Motor neuron (in vitro differentiated cells): ENCODE data around the gene GRIK3. TPM values are rescaled to one million over a fixed set of nuclear protein-coding genes. Genes with fewer than 3 reads are reported as not detected.

ENCODE experiments used
- ATAC-seq, 8 experiments: fragments of 200-7000 bp; cut with Tn5 transposase; replicated peaks in 6 of 8; 2 replicates each; pipeline ENCODE4 v1.8.0; 2021; ENCODE audit warnings: mild to moderate bottlenecking in 8 of 8, moderate library complexity in 8 of 8
- H3K27ac ChIP-seq, 2 donors: fragments of 250-450 bp; sonication (Bioruptor Pico); 2 replicates each; pipeline ENCODE4 v1.9.0; 2021; ENCODE audit warnings: antibody characterized with exemption in 2 of 2, mild to moderate bottlenecking in 2 of 2, moderate library complexity in 1 of 2
- H3K4me1 ChIP-seq, 2 donors: fragments of 250-450 bp; sonication (Bioruptor Pico); replicated peaks in 1 of 2; 2 replicates each; pipeline ENCODE4 v1.6.1; 2021; ENCODE audit warnings: antibody characterized with exemption in 2 of 2, mild to moderate bottlenecking in 2 of 2, moderate library complexity in 1 of 2
- H3K4me3 ChIP-seq, 5 donors: fragments of 250-450 bp; sonication (Bioruptor Pico); 2 replicates each; pipeline ENCODE4 v1.9.0; 2021; ENCODE audit warnings: antibody characterized with exemption in 5 of 5, mild to moderate bottlenecking in 5 of 5, moderate library complexity in 4 of 5
- WGBS, 10 experiments: fragments of 450-650 bp; shearing (Covaris generic); methylation state at CpG; one replicate each; pipeline ENCODE4 v1.0.0; 2022; 5-methylcytosine and 5-hydroxymethylcytosine counted together
- in situ Hi-C, 9 experiments: fragments of 400-800 bp; cut with MboI; loops; one replicate each; pipeline ENCODE4 v1.15.0; 2021; ENCODE audit warnings: low sequenced_read_pairs in 9 of 9, low pct_unique_long_range_greater_than_20kb in 2 of 9; ENCODE audit not compliant: unreplicated experiment in 9 of 9
- total RNA-seq, 8 experiments: library from RNA; unstranded; fragments of 300-600 nt; gene quantifications; 2 replicates each; pipeline versions ENCODE4 v1.2.3 to v1.2.4, GENCODE V29; 2022

Gene GRIK3
- total RNA-seq, 8 experiments from 2014 or later, result 0.73 to 21.1 (median 11.9) TPM

DNA sequence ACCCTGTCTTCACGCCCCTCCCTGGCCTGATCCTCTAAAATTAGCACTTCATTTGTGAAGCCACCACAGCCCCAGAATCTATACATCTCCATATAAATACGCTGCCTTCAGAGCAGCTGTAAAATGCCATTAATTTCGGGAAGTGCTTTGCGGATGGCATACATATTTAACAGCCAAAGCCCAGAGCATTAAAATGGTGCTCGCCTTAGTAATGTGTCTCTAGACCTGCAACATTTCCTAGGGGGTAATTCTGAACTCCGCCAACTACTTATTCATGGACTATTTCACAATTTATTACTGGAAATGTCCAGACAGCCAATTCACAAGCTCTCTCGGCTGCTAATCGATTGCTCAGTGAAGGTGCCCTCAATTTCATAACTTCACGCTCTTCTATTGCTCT is 189.4 kb downstream of the GRIK3 start:
- Histone ChIP-seq H3K27ac (no peak overlapping the region), H3K4me1 (peaks cover 67 to 79% of the 10 kb centered on the region in 2 donors), H3K4me3 (no peak overlapping the region)
- in situ Hi-C loops, result no loop called here
- 15 to 80% (median 36%) methylated on average over 2 to 9 of the region's 9 CpGs; no CpG with 5 or more reads in 2 of the 10 experiments for WGBS, 10 experiments
- ATAC-seq, result peak; percentile 42 to 80 (median 48)

DNA sequence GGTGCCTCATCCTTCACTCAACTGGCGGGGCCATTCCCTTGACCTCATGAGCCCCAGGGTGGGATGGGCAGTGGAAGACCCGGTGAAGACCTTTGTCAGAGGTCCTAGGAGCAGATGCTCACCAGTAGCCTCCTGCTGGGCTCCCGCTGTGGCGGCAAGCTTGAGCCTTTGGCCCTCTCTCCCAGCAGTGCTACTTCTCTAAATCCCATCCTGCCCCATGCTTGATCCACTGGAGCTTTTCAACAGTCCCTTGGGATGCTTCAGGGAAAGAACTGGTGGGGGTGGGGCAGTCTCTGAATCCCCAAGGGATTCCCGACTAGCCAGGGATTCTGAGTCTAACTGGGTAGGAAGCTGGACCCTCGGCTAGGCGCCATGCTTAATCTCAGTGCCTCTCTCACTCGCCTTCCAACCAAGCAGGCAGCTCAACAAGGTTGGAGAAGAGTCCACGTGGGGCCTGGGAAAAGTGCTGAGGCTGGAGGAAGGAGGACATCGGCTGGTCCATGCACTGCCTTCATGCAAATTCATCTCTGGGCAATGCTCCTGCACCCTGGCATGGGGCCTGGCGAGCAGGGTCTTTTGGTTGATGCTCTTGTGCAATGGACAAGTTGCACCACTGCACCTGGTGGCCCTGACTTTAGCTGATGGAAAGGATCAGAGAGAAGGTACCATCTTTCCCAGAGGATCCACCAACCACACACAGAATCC is 190.3 kb downstream of the GRIK3 start:
- in situ Hi-C loops, result no loop called here
- peaks cover 68 to 74% of the 10 kb centered on the region in 2 donors for H3K4me1 ChIP-seq
- peak overlapping the region in 1 of 2 donors; percentile 43 for H3K27ac ChIP-seq
- no peak for ATAC-seq
- WGBS, 10 experiments, result 0 to 89% (median 71%) methylated on average over 1 to 9 of the region's 11 CpGs; no CpG with 5 or more reads in 2 of the 10 experiments
- H3K4me3 ChIP-seq, result no peak overlapping the region

GRCh38 chr1:36843027-36843426 is 191.3 kb downstream of the GRIK3 start:
- no peak overlapping the region for H3K27ac ChIP-seq
- in situ Hi-C loops, result no loop called here
- no peak for ATAC-seq
- no peak overlapping the region for H3K4me3 ChIP-seq
- H3K4me1 ChIP-seq, result peaks cover 71 to 74% of the 10 kb centered on the region in 2 donors
- 65 to 88% (median 76%) methylated on average over 1 to 10 of the region's 11 CpGs; no CpG with 5 or more reads in 5 of the 10 experiments for WGBS, 10 experiments

DNA sequence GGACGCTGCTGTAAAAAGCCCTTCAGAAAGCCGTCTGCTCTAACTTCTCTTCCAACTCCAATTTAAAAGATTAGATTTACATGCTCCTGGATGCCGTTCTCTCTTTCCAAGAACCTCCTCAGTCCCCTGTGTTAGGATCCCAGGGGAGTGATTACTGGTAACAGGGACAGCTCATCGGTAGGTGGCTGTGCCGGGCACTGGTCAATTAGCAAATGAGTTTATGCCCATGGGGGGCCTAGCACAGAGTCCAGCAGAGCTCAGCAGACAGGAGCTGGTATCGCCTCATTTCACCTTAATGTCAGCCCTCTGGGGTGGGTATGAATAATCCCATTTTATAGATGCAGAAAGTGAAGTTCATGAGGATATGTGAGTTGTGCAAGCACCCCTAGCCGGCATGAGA is 191.9 kb downstream of the GRIK3 start:
- Histone ChIP-seq H3K27ac (no peak overlapping the region), H3K4me3 (no peak overlapping the region), H3K4me1 (peaks cover 65 to 68% of the 10 kb centered on the region in 2 donors)
- WGBS, 10 experiments, result 33 to 100% (median 51%) methylated on average over 1 to 7 of the region's 7 CpGs; no CpG with 5 or more reads in 1 of the 10 experiments
- peak in 2 of 8 experiments; percentile 21 to 47 for ATAC-seq
- in situ Hi-C loops, result no loop called here

DNA sequence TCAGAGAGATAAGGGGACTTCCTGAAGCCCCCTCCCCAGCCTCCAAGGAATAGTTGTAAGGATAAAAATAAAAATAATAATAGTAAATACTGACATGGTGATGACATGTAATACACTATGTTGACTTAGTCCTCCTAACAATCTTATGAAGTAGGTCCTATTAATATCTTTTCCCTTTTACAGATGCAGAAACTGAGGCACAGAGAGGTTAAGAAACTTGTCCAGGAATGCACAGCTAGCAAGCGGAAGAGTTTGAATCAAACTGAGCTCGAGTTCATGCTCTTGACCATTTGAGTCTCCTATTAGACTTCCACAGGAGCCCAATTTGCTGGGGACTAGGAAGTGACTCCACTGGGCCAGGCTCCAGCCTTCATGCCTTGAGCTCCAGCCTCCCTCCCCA is 194.8 kb downstream of the GRIK3 start:
- Histone ChIP-seq H3K27ac (no peak overlapping the region), H3K4me1 (peaks cover 38 to 39% of the 10 kb centered on the region in 2 donors), H3K4me3 (no peak overlapping the region)
- ATAC-seq, result no peak
- 0 to 100% (median 83%) methylated on average over 1 to 2 of the region's 2 CpGs; no CpG with 5 or more reads in 2 of the 10 experiments for WGBS, 10 experiments
- in situ Hi-C loops, result no loop called here

GRCh38 chr1:36838888-36839287 is 195.4 kb downstream of the GRIK3 start:
- peak overlapping the region in 1 of 2 donors; percentile 4 for H3K27ac ChIP-seq
- in situ Hi-C loops, result no loop called here
- no peak overlapping the region for H3K4me3 ChIP-seq
- peaks cover 36 to 38% of the 10 kb centered on the region in 2 donors for H3K4me1 ChIP-seq
- ATAC-seq, result peak in 5 of 8 experiments; percentile 29 to 60 (median 37)
- 0 to 80% (median 52%) methylated on average over 1 to 8 of the region's 8 CpGs; no CpG with 5 or more reads in 4 of the 10 experiments for WGBS, 10 experiments

DNA sequence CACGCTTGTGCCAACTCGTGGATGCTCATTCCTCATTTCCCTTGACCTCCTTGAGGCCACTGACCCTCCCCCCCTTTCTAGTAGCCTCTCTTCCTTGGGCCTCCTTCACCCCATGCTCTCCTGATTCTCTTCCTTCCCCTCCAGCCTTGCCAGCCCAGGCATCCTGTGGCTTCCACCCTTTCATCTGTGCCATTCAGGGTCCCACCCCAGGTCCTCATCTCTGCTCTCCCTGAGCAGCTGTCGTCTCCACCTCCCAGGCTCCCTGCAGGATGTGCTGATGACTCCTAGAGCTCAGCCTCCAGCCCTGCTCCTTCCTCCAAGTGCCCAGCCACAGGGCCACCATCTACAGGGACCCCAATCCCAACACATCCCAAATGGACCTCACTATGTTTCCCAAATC is 197.4 kb downstream of the GRIK3 start:
- H3K27ac ChIP-seq, result no peak overlapping the region
- in situ Hi-C loops, result no loop called here
- ATAC-seq, result no peak
- no peak overlapping the region for H3K4me3 ChIP-seq
- peaks cover 22 to 28% of the 10 kb centered on the region in 2 donors for H3K4me1 ChIP-seq
- 50 to 78% (median 63%) methylated on average over 1 to 3 of the region's 3 CpGs; no CpG with 5 or more reads in 7 of the 10 experiments for WGBS, 10 experiments

GRCh38 chr1:36836196-36836883 is 198.0 kb downstream of the GRIK3 start:
- H3K27ac ChIP-seq, result no peak overlapping the region
- in situ Hi-C loops, result no loop called here
- H3K4me1 ChIP-seq, result peaks cover 18 to 25% of the 10 kb centered on the region in 2 donors
- 10 to 100% (median 77%) methylated on average over 1 to 9 of the region's 11 CpGs; no CpG with 5 or more reads in 1 of the 10 experiments for WGBS, 10 experiments
- peak in 2 of 8 experiments; percentile 25 to 45 for ATAC-seq
- no peak overlapping the region for H3K4me3 ChIP-seq

DNA sequence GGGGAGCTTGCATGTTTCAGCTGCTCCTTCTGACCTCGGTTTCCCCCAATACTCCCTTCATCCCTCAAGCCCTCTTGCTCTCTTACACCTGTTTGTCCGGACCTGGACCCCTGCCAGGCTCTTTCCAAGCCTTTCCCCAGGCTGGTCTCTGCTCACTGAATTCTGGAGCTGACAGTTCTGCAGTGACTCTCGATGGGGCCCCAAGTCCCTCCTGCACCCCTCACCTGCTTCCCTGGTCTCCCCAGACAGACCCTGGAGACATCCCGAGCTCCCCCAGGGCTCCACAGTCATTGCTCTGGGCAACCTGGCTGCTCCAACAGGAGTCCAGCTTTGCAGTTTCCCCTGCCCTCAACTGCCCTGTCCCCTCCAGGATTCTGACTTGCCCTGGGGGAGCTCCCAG is 198.6 kb downstream of the GRIK3 start:
- no peak overlapping the region for H3K27ac ChIP-seq

DNA sequence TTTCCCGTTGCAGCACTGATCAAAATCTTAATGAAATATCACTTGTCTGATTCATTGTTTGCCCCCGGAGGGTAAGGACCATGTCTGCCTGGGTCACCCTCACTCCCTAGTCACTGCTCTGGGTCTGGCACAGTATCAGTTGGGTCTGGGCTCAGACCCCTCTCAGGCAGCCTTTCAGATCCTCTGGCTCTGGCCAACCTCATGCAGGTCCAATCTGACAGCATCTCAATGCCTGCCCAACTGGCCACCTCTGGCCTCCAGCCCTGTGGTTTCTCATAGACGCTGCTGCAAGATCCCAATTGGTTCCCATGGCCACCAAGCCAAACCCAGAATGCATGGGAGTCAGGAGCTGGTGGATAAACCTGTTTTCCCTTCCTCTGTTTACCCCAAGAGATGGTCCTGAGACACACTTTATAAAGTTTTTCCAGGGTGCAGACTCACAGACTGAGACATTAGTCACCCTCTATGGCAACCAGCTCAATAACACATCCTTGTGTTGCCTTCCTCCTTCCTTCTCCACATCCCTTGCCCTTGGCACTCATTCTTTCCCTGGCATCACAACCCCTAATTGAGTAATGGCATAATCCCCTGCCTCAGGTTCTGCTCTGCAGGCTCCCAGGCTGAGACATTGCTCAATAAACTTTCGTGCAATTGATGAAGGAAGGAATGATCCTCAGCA is 199.2 kb downstream of the GRIK3 start:
- 8 to 100% (median 69%) methylated on average over 1 to 4 of the region's 4 CpGs; no CpG with 5 or more reads in 2 of the 10 experiments for WGBS, 10 experiments
- ATAC-seq, result no peak
- peaks cover 21 to 25% of the 10 kb centered on the region in 2 donors for H3K4me1 ChIP-seq
- H3K4me3 ChIP-seq, result no peak overlapping the region
- in situ Hi-C loops, result no loop called here
- no peak overlapping the region for H3K27ac ChIP-seq

More for the DNA sequence above, 198.6 kb downstream of the GRIK3 start:
- no peak overlapping the region for H3K4me3 ChIP-seq
- 0 to 91% (median 68%) methylated on average over 1 to 3 of the region's 4 CpGs; no CpG with 5 or more reads in 3 of the 10 experiments for WGBS, 10 experiments
- ATAC-seq, result no peak
- in situ Hi-C loops, result no loop called here
- H3K4me1 ChIP-seq, result peaks cover 20 to 25% of the 10 kb centered on the region in 2 donors

DNA sequence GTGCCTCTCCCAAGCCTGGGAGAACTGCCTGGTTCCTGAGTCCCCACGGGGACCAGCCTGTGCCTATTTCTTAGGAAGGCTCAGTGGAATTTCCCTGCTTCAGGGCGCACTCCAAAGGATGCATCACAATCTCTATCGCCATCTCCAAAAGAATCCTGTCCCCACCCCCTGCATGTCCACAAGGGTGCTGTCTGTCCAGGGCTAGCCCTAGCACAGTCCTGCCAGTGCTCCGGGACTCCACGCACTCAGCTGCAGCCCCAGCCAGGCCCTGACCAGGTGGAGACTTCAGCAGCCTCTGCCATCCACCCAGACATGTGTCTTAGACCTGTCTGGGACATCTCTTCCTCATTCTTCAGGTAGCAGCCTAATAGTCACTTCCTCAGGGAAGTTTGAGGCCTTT is 199.7 kb downstream of the GRIK3 start:
- H3K4me3 ChIP-seq, result no peak overlapping the region
- H3K27ac ChIP-seq, result no peak overlapping the region
- peaks cover 21 to 25% of the 10 kb centered on the region in 2 donors for H3K4me1 ChIP-seq
- WGBS, 10 experiments, result 71 to 98% (median 76%) methylated on average over 1 to 5 of the region's 5 CpGs; no CpG with 5 or more reads in 6 of the 10 experiments
- peak in 1 of 8 experiments; percentile 16 for ATAC-seq
- in situ Hi-C loops, result no loop called here

DNA sequence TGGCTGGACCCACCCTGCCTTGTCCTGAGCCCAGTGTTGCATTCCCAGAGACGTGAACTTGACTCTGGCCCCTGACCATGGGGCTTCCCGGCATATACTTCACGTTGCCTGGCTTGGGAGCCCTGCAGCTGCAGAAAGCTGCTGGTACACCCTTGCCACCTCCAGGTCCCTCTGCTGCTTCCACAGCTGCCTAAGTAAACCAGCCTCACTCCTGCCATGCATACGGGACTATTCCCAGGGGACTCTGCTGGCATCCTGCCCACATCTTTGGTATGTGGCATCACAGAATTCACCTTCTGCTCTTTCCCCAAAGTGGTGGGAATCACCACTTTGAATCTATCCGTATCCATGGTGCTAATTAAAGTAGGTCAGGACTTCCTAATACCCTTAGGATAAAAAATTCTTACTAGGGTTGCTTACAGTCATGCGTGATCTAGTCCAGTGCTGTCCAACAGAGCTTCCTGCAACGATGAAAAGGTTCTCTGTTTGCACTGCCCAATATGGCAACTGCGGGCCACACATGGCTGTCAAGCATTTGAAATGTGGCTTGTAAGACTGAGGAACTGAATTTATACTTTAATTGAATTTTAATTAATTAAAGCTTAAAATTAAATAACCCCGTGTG is 203.0 kb downstream of the GRIK3 start:
- in situ Hi-C loops, result no loop called here
- peak in 2 of 8 experiments; percentile 34 to 37 for ATAC-seq
- Histone ChIP-seq H3K27ac (no peak overlapping the region), H3K4me1 (peaks cover 11 to 15% of the 10 kb centered on the region in 2 donors), H3K4me3 (no peak overlapping the region)
- 0 to 100% (median 79%) methylated on average over 1 to 9 of the region's 9 CpGs; no CpG with 5 or more reads in 1 of the 10 experiments for WGBS, 10 experiments
